SJCRH30 (cell line): Measurements from ENCODE around the gene LRRC34. TPM values are rescaled to one million over a fixed set of nuclear protein-coding genes. Genes with fewer than 3 reads are reported as not detected.

ENCODE experiments used
- DNase-seq, 2 experiments: peaks; one replicate each; pipeline ENCODE4 v3.0.0-alpha.2; 2015 to 2020
- H3K27ac ChIP-seq: fragments of 250-450 bp; sonication (Bioruptor Pico); 2 replicates; pipeline ENCODE4 v1.5.1; 2020; ENCODE audit warnings: mild to moderate bottlenecking, moderate library complexity
- H3K27me3 ChIP-seq: fragments of 250-450 bp; sonication (Bioruptor Pico); 2 replicates; pipeline ENCODE4 v1.5.1; 2020; ENCODE audit warnings: mild to moderate bottlenecking, moderate library complexity
- H3K36me3 ChIP-seq: fragments of 250-450 bp; sonication (Bioruptor Pico); 2 replicates; pipeline ENCODE4 v1.5.1; 2020; ENCODE audit warnings: mild to moderate bottlenecking, moderate library complexity
- H3K4me1 ChIP-seq: fragments of 250-450 bp; sonication (Bioruptor Pico); 2 replicates; pipeline ENCODE4 v1.5.1; 2020; ENCODE audit warnings: mild to moderate bottlenecking, moderate library complexity
- H3K4me3 ChIP-seq: fragments of 250-450 bp; sonication (Bioruptor Pico); 2 replicates; pipeline ENCODE4 v1.5.1; 2020; ENCODE audit warnings: mild to moderate bottlenecking, moderate library complexity
- H3K9me3 ChIP-seq: fragments of 250-450 bp; sonication (Bioruptor Pico); replicated peaks from 2 replicates; pipeline ENCODE4 v1.5.1; 2020; ENCODE audit warnings: mild to moderate bottlenecking, moderate library complexity
- total RNA-seq: library from RNA; depleted of rRNA; stranded (reverse); fragments of >200 nt; shearing (Covaris generic); gene quantifications from 2 replicates; pipeline ENCODE4 v1.2.3, GENCODE V29; 2014; rRNA removed

LRRC34 gene
- total RNA-seq = 5.4 and 7.6 TPM in 2 replicates

GRCh38 chr3:169812332-169813235 is at the start of gene LRRC34, which contains the start of gene LRRIQ4:
Gene LRRC34, minus strand, starts transcription at chr3:169812904. Its CDS starts 356 bp downstream, at chr3:169812548.
Gene LRRIQ4, plus strand, starts transcription at chr3:169812870. Its CDS starts 9,052 bp downstream, at chr3:169821922.
- DNase-seq = peak; percentile 84
- Histone ChIP-seq H3K4me1 (no peaks in the 10 kb centered on the region), H3K9me3 (peaks cover 6% of the 10 kb centered on the region; the same call in 1 of the 2 replicates), H3K27me3 (no peaks in the 10 kb centered on the region), H3K27ac (peak within 1 kb of the TSS; percentile 79), H3K4me3 (peak within 1 kb of the TSS; percentile 69), H3K36me3 (no peaks in the 10 kb centered on the region)

- Histone ChIP-seq H3K36me3 (no peaks in the 10 kb centered on the region), H3K27ac (no peak overlapping the region), H3K9me3 (no peaks in the 10 kb centered on the region), H3K27me3 (no peaks in the 10 kb centered on the region), H3K4me3 (no peak overlapping the region), H3K4me1 (peaks cover 3% of the 10 kb centered on the region; the same call in 1 of the 2 replicates)
- DNase-seq = no peak
Observed at GRCh38 chr3:169861871-169862270, 49.2 kb upstream of the LRRC34 start.

- Histone ChIP-seq H3K4me1 (no peaks in the 10 kb centered on the region), H3K27me3 (no peaks in the 10 kb centered on the region)
Observed at GRCh38 chr3:169857811-169858210, 45.1 kb upstream of the LRRC34 start.

GRCh38 chr3:169855514-169855913 is 42.8 kb upstream of the LRRC34 start:
- H3K4me1 ChIP-seq = no peaks in the 10 kb centered on the region
- no peak overlapping the region for H3K27ac ChIP-seq
- no peaks in the 10 kb centered on the region for H3K9me3 ChIP-seq
- no peak overlapping the region for H3K4me3 ChIP-seq
- no peaks in the 10 kb centered on the region for H3K27me3 ChIP-seq
- DNase-seq = no peak
- H3K36me3 ChIP-seq = no peaks in the 10 kb centered on the region

More at GRCh38 chr3:169857811-169858210, 45.1 kb upstream of the LRRC34 start:
- H3K36me3 ChIP-seq = no peaks in the 10 kb centered on the region
- no peak overlapping the region for H3K27ac ChIP-seq
- H3K4me3 ChIP-seq = no peak overlapping the region
- no peaks in the 10 kb centered on the region for H3K9me3 ChIP-seq
- no peak for DNase-seq

GRCh38 chr3:169850618-169851017 is 37.9 kb upstream of the LRRC34 start:
- Histone ChIP-seq H3K4me3 (no peak overlapping the region), H3K9me3 (no peaks in the 10 kb centered on the region), H3K27me3 (no peaks in the 10 kb centered on the region), H3K36me3 (no peaks in the 10 kb centered on the region), H3K27ac (no peak overlapping the region), H3K4me1 (no peaks in the 10 kb centered on the region)
- no peak for DNase-seq

- H3K9me3 ChIP-seq = no peaks in the 10 kb centered on the region
- DNase-seq = no peak
- H3K4me3 ChIP-seq = no peak overlapping the region
- H3K36me3 ChIP-seq = no peaks in the 10 kb centered on the region
- no peak overlapping the region for H3K27ac ChIP-seq
- no peaks in the 10 kb centered on the region for H3K4me1 ChIP-seq
- H3K27me3 ChIP-seq = no peaks in the 10 kb centered on the region
Observed at GRCh38 chr3:169848741-169849140, 36.0 kb upstream of the LRRC34 start.

GRCh38 chr3:169847896-169848295 is 35.2 kb upstream of the LRRC34 start:
- Histone ChIP-seq H3K4me3 (no peak overlapping the region), H3K27me3 (no peaks in the 10 kb centered on the region), H3K27ac (no peak overlapping the region), H3K36me3 (no peaks in the 10 kb centered on the region), H3K9me3 (no peaks in the 10 kb centered on the region), H3K4me1 (no peaks in the 10 kb centered on the region)
- peak in 1 of 2 experiments; percentile 22 for DNase-seq

GRCh38 chr3:169846458-169847193 is 33.9 kb upstream of the LRRC34 start:
- no peak for DNase-seq
- Histone ChIP-seq H3K4me3 (no peak overlapping the region), H3K27me3 (no peaks in the 10 kb centered on the region), H3K27ac (no peak overlapping the region), H3K36me3 (no peaks in the 10 kb centered on the region), H3K4me1 (no peaks in the 10 kb centered on the region), H3K9me3 (no peaks in the 10 kb centered on the region)

- Histone ChIP-seq H3K36me3 (no peaks in the 10 kb centered on the region), H3K4me3 (no peak overlapping the region), H3K27ac (no peak overlapping the region), H3K27me3 (no peaks in the 10 kb centered on the region), H3K9me3 (no peaks in the 10 kb centered on the region), H3K4me1 (no peaks in the 10 kb centered on the region)
- DNase-seq = no peak
Observed at GRCh38 chr3:169842960-169843359, 30.3 kb upstream of the LRRC34 start.

GRCh38 chr3:169841171-169841570 is 28.5 kb upstream of the LRRC34 start:
- no peaks in the 10 kb centered on the region for H3K36me3 ChIP-seq
- no peak overlapping the region for H3K27ac ChIP-seq
- peak in 1 of 2 experiments; percentile 32 for DNase-seq
- no peaks in the 10 kb centered on the region for H3K4me1 ChIP-seq
- H3K9me3 ChIP-seq = no peaks in the 10 kb centered on the region
- H3K4me3 ChIP-seq = no peak overlapping the region
- H3K27me3 ChIP-seq = no peaks in the 10 kb centered on the region

- Histone ChIP-seq H3K9me3 (no peaks in the 10 kb centered on the region), H3K4me1 (no peaks in the 10 kb centered on the region), H3K27ac (no peak overlapping the region), H3K36me3 (no peaks in the 10 kb centered on the region), H3K4me3 (no peak overlapping the region), H3K27me3 (no peaks in the 10 kb centered on the region)
- no peak for DNase-seq
Observed at GRCh38 chr3:169838511-169839030, 25.9 kb upstream of the LRRC34 start.

- H3K36me3 ChIP-seq = no peaks in the 10 kb centered on the region
- H3K27me3 ChIP-seq = no peaks in the 10 kb centered on the region
- H3K4me3 ChIP-seq = no peak overlapping the region
- H3K9me3 ChIP-seq = no peaks in the 10 kb centered on the region
- no peak overlapping the region for H3K27ac ChIP-seq
- DNase-seq = no peak
- no peaks in the 10 kb centered on the region for H3K4me1 ChIP-seq
Observed at GRCh38 chr3:169836942-169837275, 24.2 kb upstream of the LRRC34 start.

GRCh38 chr3:169836078-169836941 is 23.6 kb upstream of the LRRC34 start:
- DNase-seq = no peak
- Histone ChIP-seq H3K27me3 (no peaks in the 10 kb centered on the region), H3K4me1 (no peaks in the 10 kb centered on the region), H3K4me3 (no peak overlapping the region), H3K27ac (no peak overlapping the region), H3K36me3 (no peaks in the 10 kb centered on the region), H3K9me3 (no peaks in the 10 kb centered on the region)

- Histone ChIP-seq H3K27ac (no peak overlapping the region), H3K36me3 (no peaks in the 10 kb centered on the region), H3K4me3 (no peak overlapping the region), H3K9me3 (no peaks in the 10 kb centered on the region), H3K27me3 (no peaks in the 10 kb centered on the region), H3K4me1 (no peaks in the 10 kb centered on the region)
- no peak for DNase-seq
Observed at GRCh38 chr3:169835533-169835932, 22.8 kb upstream of the LRRC34 start.
